Sciatic nerve (tissue), 2 donors: Measurements from ENCODE around the gene TBX1. TPM values are rescaled to one million over a fixed set of nuclear protein-coding genes. Genes with fewer than 3 reads are reported as not detected.
"Not testable (repeated sequence)": the region's sequence is repeated elsewhere in the genome, so short reads cannot be mapped to it uniquely, and the experiment has no call there.

Experiments used
- ATAC-seq: fragments of 200-7000 bp; cut with Tn5 transposase; one replicate; pipeline ENCODE4 v1.9.1; 2020; ENCODE audit warnings: mild to moderate bottlenecking, moderate library complexity
- DNase-seq: peaks from one replicate; pipeline ENCODE4 v3.0.0-alpha.2; 2020; ENCODE audit warnings: low spot score
- intact Hi-C: fragments of 100-400 bp; cut with DNase I; formaldehyde crosslinking; loops from one replicate; pipeline ENCODE4 v1.14.2; 2022
- total RNA-seq: library from RNA; stranded (reverse); fragmentation: NEBNext Ultra II Directional; extraction: Animal tissue kit (Norgen Biotek cat#: 25700); gene quantifications from one replicate; pipeline ENCODE4 v1.2.1, GENCODE V29; 2021
- donor health status: DM: no; HTN: no; CAD: no.
- donor health status: DM: no; HTN: no; CAD: no.

The TBX1 gene
- total RNA-seq, 1 donor from 2014 or later = 4.2 TPM

GRCh38 chr22:19791243-19791642 is 30.7 kb downstream of the TBX1 start:
- ATAC-seq = no peak
- DNase-seq = no peak
- intact Hi-C loops = no loop called here

- intact Hi-C loops = no loop called here
- ATAC-seq (no peak), DNase-seq (no peak)
Measured at GRCh38 chr22:19791894-19792293, 31.3 kb downstream of the TBX1 start.

- ATAC-seq, DNase-seq, intact Hi-C loops: not testable (repeated sequence)
Measured at GRCh38 chr22:19792383-19792896, 31.9 kb downstream of the TBX1 start.

- ATAC-seq (no peak), DNase-seq (no peak)
- intact Hi-C loops = no loop called here
Measured at GRCh38 chr22:19793161-19793560, 32.6 kb downstream of the TBX1 start.

DNA sequence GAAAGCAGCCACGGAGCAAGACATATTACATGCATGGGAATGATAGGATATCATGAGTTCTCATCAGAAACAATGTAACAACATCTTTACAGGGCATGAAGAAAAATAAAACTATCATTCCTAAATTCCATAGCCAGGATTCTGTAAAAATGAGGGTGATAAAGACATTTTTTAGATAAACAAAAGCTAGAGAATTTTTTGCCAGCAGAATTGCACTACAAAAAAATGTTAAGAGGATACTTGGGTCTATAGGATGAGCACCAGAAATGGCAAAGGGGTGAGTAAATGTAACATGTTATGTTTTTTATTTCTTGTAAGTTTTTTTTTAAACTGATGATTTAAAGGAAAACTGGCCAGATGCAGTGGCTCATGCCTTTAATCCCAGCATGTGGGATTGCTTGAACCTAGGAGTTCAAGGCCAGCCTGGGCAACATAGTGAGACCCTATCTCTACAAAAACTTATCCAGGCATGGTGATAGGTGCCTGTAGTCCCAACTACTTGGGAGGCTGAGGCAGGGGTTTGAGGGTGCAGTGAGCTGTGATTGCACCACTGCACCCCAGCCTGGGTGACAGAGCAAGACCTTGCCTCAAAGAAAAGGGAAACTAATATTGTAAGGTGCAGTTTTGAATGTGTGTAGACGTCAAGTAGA is 33.2 kb downstream of the TBX1 start:
- intact Hi-C loops = no loop called here
- ATAC-seq (no peak), DNase-seq (no peak)

GRCh38 chr22:19795617-19796008 is 35.0 kb downstream of the TBX1 start:
- intact Hi-C loops = no loop called here
- DNase-seq = no peak
- no peak for ATAC-seq

GRCh38 chr22:19796160-19796559 is 35.6 kb downstream of the TBX1 start:
- no peak for ATAC-seq
- intact Hi-C loops = no loop called here
- DNase-seq = no peak

GRCh38 chr22:19797086-19798002 is 36.8 kb downstream of the TBX1 start:
- ATAC-seq (no peak), DNase-seq (no peak)
- intact Hi-C loops = no loop called here

DNA sequence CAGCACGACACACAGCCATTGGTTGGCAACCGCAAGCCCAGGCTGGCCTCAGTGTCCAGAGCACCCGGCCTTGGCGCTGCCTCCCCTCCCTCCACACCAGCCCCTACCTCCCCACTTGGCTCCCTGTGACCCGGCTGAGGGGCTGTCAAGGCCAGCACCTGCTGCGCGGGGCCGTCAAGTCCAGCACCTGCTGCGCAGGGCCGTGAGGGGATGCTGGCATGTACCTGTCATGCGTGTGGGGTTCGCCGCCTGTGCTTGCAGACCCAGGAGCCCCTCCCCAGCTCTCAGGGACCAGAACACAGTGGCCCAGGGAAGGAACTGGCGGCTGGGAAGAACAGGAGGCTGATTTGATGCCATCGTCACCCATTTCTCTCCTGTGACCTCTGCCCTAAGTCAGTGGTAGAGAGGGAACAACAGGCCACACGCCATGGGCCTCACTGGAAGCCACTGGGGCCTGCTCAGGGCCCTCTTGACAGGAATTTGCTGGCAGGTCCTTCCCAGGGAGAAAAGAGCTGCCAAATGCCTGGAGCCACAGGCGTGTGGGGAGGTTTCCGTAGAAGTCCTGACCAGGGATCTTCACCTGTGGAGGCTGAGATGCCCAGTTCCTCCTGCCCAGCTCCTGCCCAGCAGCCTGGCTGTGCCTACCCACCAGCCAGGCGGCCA is 37.6 kb downstream of the TBX1 start:
- DNase-seq (no peak), ATAC-seq (no peak)
- intact Hi-C loops = no loop called here

DNA sequence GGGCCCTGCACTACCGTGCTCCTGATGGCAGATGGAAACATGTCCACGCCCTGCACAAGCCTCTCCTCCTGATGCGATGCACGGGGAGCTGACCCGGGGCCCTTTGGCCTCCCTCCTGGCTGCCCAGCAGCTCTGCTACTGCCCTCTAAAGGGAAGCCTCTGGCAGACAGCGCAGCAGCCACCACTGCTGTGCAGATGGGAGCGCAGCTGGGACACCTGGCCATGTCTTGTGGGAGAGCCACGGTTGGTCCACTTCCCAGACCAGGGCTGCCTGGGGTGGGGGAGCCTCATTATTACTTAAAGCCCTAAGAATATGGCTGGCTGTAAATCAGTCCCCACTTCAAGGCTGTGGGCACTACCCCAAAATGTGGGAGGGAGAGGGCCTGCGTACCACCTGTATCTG is 38.3 kb downstream of the TBX1 start:
- no peak for DNase-seq
- peak; percentile 55 for ATAC-seq
- intact Hi-C loops = no loop called here

- DNase-seq (peak; percentile 88), ATAC-seq (peak; percentile 96)
- intact Hi-C loops = no loop called here
Measured at GRCh38 chr22:19799322-19800190, 39.0 kb downstream of the TBX1 start.

- DNase-seq (no peak), ATAC-seq (no peak)
- intact Hi-C loops = no loop called here
Measured at GRCh38 chr22:19800306-19800705, 39.7 kb downstream of the TBX1 start.

GRCh38 chr22:19800761-19801244 is 40.2 kb downstream of the TBX1 start:
- intact Hi-C loops = no loop called here
- DNase-seq (no peak), ATAC-seq (no peak)

- no peak for DNase-seq
- intact Hi-C loops = no loop called here
- ATAC-seq = no peak
Measured at GRCh38 chr22:19801340-19802000, 40.9 kb downstream of the TBX1 start.

- intact Hi-C loops = no loop called here
- ATAC-seq (no peak), DNase-seq (no peak)
Measured at GRCh38 chr22:19802001-19802893, 41.7 kb downstream of the TBX1 start.

GRCh38 chr22:19802894-19803735 is 42.5 kb downstream of the TBX1 start:
- DNase-seq (no peak), ATAC-seq (no peak)
- intact Hi-C loops = no loop called here
